ENCODE results near the gene TP53BP1.

- TF ChIP-seq PPARG (CRISPR knock-in tag; conservative IDR thresholded peaks at IDR 0.05) (no peak), ZNF253 (CRISPR knock-in tag; IDR thresholded peaks at IDR 0.05; ENCODE audit: borderline replicate concordance) (no peak), FOSL1 (CRISPR knock-in tag; IDR thresholded peaks at IDR 0.05; ENCODE audit: borderline replicate concordance) (no peak), ZNF510 (CRISPR knock-in tag; IDR thresholded peaks at IDR 0.05; ENCODE audit: low read depth) (no peak), ZNF160 (CRISPR knock-in tag; IDR thresholded peaks at IDR 0.05) (no peak), POLR2A (IDR thresholded peaks at IDR 0.05; ENCODE audit: insufficient read depth in 1 of 2, low read depth in 2 of 2, low read length in 2 of 2) (no peak), REST (IDR thresholded peaks at IDR 0.05; ENCODE audit: borderline replicate concordance in 1 of 2, low read depth in 1 of 2, low read length in 2 of 2) (no peak), ZNF816 (CRISPR knock-in tag; IDR thresholded peaks at IDR 0.05; ENCODE audit: borderline replicate concordance) (no peak), TSC22D2 (CRISPR knock-in tag; IDR thresholded peaks at IDR 0.05; ENCODE audit: borderline replicate concordance) (no peak), RXRA (CRISPR knock-in tag; IDR thresholded peaks at IDR 0.05) (no peak), ZBTB3 (CRISPR knock-in tag; IDR thresholded peaks at IDR 0.05; ENCODE audit: borderline replicate concordance, low read depth) (no peak)
Observed at GRCh38 chr15:43406808-43407207, 86.1 kb downstream of the TP53BP1 start.

Data from HepG2 (cell line).